ENCODE data around the gene FN1. TPM values are rescaled to one million over a fixed set of nuclear protein-coding genes. Genes with fewer than 3 reads are reported as not detected.

FN1 gene
- total RNA-seq, 1 donor from 2014 or later, result 962 TPM

DNA sequence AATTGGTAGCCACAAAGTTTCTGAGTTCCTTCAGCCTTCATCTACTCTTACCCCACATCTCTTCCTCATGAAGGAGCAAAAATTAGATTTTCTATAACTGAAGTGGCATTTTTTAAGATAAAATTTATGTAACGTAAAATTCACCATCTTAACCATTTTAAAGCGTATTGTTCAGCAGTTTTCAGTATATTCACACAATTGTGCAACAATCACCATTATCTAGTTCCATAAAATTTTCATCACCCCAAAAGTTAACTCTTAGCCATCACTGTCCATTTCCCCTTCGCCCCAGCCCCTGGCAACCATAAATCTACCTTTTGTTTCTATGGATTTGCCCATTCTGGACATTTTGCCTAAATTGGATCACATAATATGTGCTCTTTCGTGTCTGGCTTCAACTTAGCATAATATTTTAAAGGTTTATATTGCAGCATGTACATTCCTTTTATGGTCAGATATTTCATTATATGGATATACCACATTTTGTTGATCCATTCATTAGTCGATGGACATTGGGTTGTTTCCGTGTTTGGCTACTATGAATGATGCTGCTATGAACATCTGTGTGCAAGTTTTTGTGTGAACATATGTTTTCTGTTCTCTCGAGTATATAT lies 79.4 kb downstream of the FN1 start:
- TF ChIP-seq, protein P1, sequence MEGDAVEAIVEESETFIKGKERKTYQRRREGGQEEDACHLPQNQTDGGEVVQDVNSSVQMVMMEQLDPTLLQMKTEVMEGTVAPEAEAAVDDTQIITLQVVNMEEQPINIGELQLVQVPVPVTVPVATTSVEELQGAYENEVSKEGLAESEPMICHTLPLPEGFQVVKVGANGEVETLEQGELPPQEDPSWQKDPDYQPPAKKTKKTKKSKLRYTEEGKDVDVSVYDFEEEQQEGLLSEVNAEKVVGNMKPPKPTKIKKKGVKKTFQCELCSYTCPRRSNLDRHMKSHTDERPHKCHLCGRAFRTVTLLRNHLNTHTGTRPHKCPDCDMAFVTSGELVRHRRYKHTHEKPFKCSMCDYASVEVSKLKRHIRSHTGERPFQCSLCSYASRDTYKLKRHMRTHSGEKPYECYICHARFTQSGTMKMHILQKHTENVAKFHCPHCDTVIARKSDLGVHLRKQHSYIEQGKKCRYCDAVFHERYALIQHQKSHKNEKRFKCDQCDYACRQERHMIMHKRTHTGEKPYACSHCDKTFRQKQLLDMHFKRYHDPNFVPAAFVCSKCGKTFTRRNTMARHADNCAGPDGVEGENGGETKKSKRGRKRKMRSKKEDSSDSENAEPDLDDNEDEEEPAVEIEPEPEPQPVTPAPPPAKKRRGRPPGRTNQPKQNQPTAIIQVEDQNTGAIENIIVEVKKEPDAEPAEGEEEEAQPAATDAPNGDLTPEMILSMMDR (conservative IDR thresholded peaks at IDR 0.05; ENCODE audit: low read depth, low read length), result no peak
- no peak for DNase-seq (ENCODE audit: low read depth)
- H3K4me3 ChIP-seq (ENCODE audit: low read depth, low read length), result no peak overlapping the region

DNA sequence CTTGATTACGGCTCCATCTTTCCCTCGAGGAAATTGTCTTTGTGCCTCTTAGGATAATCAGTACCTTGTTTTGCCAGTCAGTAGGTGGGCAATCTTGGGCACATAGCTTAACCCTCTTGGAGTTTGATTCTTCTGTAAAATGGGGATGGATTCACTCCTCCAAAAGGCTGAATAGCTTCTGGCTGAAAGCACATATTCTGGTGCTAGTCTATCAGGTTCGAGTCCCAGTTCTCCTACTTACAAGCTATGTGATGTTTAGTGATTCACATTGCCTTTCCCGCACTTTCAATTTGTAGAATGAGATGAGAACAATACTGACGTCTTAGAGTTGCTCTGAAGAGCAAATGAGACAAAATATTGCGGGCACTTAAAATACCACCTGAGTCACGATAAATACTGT lies 80.1 kb downstream of the FN1 start:
- no peak for DNase-seq (ENCODE audit: low read depth)
- H3K4me3 ChIP-seq (ENCODE audit: low read depth, low read length), result no peak overlapping the region
- TF ChIP-seq, protein P1 (conservative IDR thresholded peaks at IDR 0.05; ENCODE audit: low read depth, low read length), result no peak

DNA sequence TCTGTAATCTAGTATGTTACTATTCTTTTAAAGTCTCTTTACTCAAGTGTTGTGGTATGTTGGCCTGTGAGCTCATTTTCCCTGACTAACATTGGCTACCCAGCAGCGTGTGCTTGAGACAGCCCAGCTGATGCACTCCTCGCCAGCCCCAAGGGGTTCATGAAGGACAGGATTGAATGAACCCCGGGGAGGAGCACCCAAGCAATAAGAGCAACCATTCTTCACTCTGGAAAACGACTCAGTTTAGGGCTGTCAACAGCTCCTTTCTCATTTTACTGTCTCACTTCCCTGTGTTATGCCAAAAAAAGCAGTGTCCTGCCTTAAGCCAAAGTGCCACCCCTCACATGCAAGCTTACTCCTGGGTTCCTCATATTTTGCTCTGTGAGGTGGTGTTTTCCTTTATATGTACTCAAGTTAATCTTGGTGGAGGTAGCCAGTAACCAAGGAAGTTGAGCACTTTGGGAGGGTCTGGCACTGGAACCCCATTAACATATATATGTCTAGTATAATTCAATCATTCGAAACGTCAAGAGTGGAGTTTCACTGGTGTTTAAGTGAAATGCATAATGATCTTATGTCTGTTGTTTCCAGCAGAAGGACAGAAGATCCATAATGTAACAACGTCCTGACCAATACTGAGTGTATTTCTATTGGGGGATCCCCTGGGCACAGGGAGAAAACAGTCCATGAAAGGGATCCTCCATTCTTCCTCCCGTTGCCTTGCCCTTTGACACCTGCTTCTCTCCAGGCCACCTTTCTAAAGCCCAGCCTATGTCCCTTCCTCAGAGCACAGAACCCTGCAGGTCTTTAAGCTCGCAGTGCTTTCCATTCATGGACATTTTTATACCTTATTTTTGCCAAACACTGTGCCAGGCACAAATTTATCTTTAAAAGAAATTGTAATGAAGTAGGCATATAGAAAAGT lies 80.8 kb downstream of the FN1 start:
- no peak for DNase-seq (ENCODE audit: low read depth)
- TF ChIP-seq, protein P1 (conservative IDR thresholded peaks at IDR 0.05; ENCODE audit: low read depth, low read length), result no peak
- no peak overlapping the region for H3K4me3 ChIP-seq (ENCODE audit: low read depth, low read length)

DNA sequence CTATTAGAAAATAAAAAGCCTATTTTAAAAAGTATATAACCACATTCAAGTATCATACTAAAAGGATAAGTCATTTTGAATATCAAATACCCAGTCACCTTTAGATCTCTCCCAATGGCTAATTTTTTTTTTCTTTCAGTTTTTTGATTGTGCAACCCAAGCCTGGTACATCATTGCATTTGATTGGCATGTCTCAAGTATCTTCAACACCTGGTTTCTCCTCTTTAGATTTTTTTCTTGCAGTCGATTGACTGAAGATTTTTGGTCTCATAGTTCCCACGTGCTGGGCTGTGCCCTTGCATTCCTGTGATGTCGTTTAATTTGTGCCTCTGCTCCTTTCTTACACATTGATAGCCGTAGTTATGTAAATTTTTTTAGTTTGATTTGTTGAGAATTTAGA lies 83.3 kb downstream of the FN1 start:
- DNase-seq (ENCODE audit: low read depth), result no peak
- H3K4me3 ChIP-seq (ENCODE audit: low read depth, low read length), result no peak overlapping the region
- TF ChIP-seq, protein P1 (conservative IDR thresholded peaks at IDR 0.05; ENCODE audit: low read depth, low read length), result no peak

DNA sequence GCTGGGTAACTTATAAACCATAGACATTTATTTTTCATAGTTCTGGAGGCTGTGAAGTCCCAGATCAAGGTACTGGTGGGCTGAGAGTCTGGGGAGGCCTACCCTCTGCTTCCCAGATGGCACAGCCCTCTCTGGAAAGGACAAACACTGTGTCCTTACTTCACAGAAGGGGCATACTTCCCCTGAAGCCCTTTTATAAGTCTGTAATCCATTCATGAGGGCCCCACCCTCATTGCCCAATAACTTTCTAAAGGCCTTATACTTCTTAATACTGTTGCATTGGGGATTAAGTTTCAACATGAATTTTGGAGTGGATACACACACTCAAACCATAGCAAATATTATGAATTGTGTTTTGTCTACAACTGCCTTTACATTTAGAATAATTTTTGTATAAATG lies 88.0 kb downstream of the FN1 start:
- TF ChIP-seq, protein P1 (conservative IDR thresholded peaks at IDR 0.05; ENCODE audit: low read depth, low read length), result no peak
- no peak for DNase-seq (ENCODE audit: low read depth)
- no peak overlapping the region for H3K4me3 ChIP-seq (ENCODE audit: low read depth, low read length)

DNA sequence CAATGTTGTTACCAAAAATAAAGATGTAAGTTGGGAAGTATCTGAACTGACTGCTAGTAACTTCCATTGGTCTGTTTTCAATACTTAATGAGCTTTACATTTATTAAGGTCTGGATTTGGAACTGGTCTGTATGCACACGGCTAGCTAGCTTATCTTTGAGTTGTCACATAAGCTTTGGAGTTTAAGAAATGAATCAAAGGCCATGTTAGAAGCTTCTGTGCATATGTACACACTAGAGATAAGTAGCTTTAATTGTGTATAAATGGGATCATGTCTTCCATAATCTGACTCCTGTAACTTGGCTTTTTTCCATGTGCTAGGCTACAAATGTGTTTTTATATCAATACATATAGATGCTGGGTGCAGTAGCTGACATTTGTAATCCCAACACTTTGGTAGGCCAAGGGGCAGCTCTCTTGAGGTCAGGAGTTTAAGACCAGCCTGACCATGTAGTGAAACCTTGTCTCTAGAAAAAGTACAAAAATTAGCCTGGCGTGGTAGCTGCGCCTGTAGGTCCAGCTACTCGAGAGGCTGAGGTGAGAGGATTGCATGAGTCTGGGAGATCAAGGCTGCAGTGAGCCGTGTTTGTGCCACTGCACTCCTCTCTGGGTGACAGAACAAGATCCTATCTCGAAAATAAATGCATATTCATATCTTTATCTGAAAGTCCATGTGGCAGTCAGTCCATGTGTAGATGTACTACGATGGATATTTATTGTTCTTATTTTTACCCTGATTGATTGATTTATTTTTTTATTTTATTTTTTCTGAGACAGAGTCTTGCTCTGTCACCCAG lies 96.8 kb downstream of the FN1 start:
- no peak overlapping the region for H3K4me3 ChIP-seq (ENCODE audit: low read depth, low read length)
- TF ChIP-seq, protein P1 (conservative IDR thresholded peaks at IDR 0.05; ENCODE audit: low read depth, low read length), result no peak
- DNase-seq (ENCODE audit: low read depth), result no peak
